Neural cell (in vitro differentiated cells): ENCODE data around the gene SLC26A4.

Experiments used
- CTCF ChIP-seq: fragments of 450-650 bp; IDR thresholded peaks from 2 replicates; pipeline ENCODE4 v1.5.1; 2014; ENCODE audit warnings: antibody characterized with exemption, mild to moderate bottlenecking, moderate library complexity; ENCODE audit not compliant: poor library complexity, severe bottlenecking
- EP300 ChIP-seq: fragments of 450-650 bp; conservative IDR thresholded peaks from 2 replicates; pipeline ENCODE4 v1.6.1; 2014; ENCODE audit warnings: antibody characterized with exemption, mild to moderate bottlenecking, moderate library complexity; ENCODE audit not compliant: poor library complexity, severe bottlenecking
- EZH2 ChIP-seq: fragments of 200-600, 300-800 bp; shearing (Covaris generic), sonication (generic); IDR thresholded peaks from 2 replicates; pipeline ENCODE4 v1.6.1; 2014; ENCODE audit warnings: antibody characterized with exemption, low read length, borderline replicate concordance, mild to moderate bottlenecking; ENCODE audit not compliant: insufficient read depth, poor library complexity, severe bottlenecking
- POLR2AphosphoS5 ChIP-seq: IDR thresholded peaks from 2 replicates; pipeline ENCODE4 v1.6.1; 2012
- SMC3 ChIP-seq: fragments of 450-650 bp; conservative IDR thresholded peaks from 2 replicates; pipeline ENCODE4 v1.6.1; 2014; ENCODE audit warnings: antibody characterized with exemption, mild to moderate bottlenecking, moderate library complexity; ENCODE audit not compliant: poor library complexity
- TF ChIP-seq, protein P1 (sequence below): IDR thresholded peaks from 2 replicates; pipeline ENCODE4 v1.6.1; 2012; ENCODE audit warnings: borderline replicate concordance

- TF ChIP-seq POLR2AphosphoS5 (peak; percentile 65), CTCF (no peak), EP300 (peak; percentile 84), SMC3 (no peak), EZH2 (no peak)
- TF ChIP-seq, protein P1, sequence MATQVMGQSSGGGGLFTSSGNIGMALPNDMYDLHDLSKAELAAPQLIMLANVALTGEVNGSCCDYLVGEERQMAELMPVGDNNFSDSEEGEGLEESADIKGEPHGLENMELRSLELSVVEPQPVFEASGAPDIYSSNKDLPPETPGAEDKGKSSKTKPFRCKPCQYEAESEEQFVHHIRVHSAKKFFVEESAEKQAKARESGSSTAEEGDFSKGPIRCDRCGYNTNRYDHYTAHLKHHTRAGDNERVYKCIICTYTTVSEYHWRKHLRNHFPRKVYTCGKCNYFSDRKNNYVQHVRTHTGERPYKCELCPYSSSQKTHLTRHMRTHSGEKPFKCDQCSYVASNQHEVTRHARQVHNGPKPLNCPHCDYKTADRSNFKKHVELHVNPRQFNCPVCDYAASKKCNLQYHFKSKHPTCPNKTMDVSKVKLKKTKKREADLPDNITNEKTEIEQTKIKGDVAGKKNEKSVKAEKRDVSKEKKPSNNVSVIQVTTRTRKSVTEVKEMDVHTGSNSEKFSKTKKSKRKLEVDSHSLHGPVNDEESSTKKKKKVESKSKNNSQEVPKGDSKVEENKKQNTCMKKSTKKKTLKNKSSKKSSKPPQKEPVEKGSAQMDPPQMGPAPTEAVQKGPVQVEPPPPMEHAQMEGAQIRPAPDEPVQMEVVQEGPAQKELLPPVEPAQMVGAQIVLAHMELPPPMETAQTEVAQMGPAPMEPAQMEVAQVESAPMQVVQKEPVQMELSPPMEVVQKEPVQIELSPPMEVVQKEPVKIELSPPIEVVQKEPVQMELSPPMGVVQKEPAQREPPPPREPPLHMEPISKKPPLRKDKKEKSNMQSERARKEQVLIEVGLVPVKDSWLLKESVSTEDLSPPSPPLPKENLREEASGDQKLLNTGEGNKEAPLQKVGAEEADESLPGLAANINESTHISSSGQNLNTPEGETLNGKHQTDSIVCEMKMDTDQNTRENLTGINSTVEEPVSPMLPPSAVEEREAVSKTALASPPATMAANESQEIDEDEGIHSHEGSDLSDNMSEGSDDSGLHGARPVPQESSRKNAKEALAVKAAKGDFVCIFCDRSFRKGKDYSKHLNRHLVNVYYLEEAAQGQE: peak; percentile 94
These were observed 33.8 kb downstream of the SLC26A4 start for GRCh38 chr7:107694386-107694785.
